SK-MEL-5 (cell line): ENCODE results near the gene GPR162. TPM values are rescaled to one million over a fixed set of nuclear protein-coding genes. Genes with fewer than 3 reads are reported as not detected.

Experiments used
- DNase-seq: peaks from one replicate; pipeline ENCODE4 v3.0.0-alpha.2; 2016; ENCODE audit warnings: low read depth, low spot score
- in situ Hi-C: cut with HindIII; loops from 2 replicates; pipeline ENCODE4 v1.10.0; 2016; ENCODE audit warnings: low sequenced_read_pairs, high pct_unique_total_duplicates, low pct_unique_long_range_greater_than_20kb
- total RNA-seq: library from RNA; depleted of rRNA; stranded (reverse); fragments of >200 nt; shearing (Covaris generic); gene quantifications from 2 replicates; pipeline ENCODE4 v1.2.3, GENCODE V29; 2014

GPR162 gene
- total RNA-seq, 1 experiment from 2014 or later = 0.08 TPM

GRCh38 chr12:6828781-6829535 is 7.3 kb downstream of the GPR162 start:
- no peak for DNase-seq
- in situ Hi-C loops = no loop called here

- in situ Hi-C loops = no loop called here
- DNase-seq = no peak
Measured at GRCh38 chr12:6829536-6830220, 8.1 kb downstream of the GPR162 start.

- no peak for DNase-seq
- in situ Hi-C loops = no loop called here
Measured at GRCh38 chr12:6830286-6830890, 8.8 kb downstream of the GPR162 start.

GRCh38 chr12:6830999-6831398 is 9.4 kb downstream of the GPR162 start:
- in situ Hi-C loops = no loop called here

GRCh38 chr12:6831450-6831995 is 9.9 kb downstream of the GPR162 start:
- in situ Hi-C loops = no loop called here
- DNase-seq = no peak

More at GRCh38 chr12:6830999-6831398, 9.4 kb downstream of the GPR162 start:
- DNase-seq = no peak

GRCh38 chr12:6832125-6832524 is 10.5 kb downstream of the GPR162 start:
- DNase-seq = no peak
- in situ Hi-C loops = no loop called here

GRCh38 chr12:6833189-6833890 is 11.7 kb downstream of the GPR162 start:
- in situ Hi-C loops = no loop called here
- no peak for DNase-seq

GRCh38 chr12:6834254-6834653 is 12.6 kb downstream of the GPR162 start:
- in situ Hi-C loops = no loop called here

GRCh38 chr12:6834873-6835272 is 13.3 kb downstream of the GPR162 start:
- in situ Hi-C loops = no loop called here
- DNase-seq = no peak

More at GRCh38 chr12:6834254-6834653, 12.6 kb downstream of the GPR162 start:
- no peak for DNase-seq

- in situ Hi-C loops = no loop called here
- DNase-seq = no peak
Measured at GRCh38 chr12:6836851-6837250, 15.2 kb downstream of the GPR162 start.

GRCh38 chr12:6837370-6838060 is 15.9 kb downstream of the GPR162 start:
- in situ Hi-C loops = no loop called here
- no peak for DNase-seq

GRCh38 chr12:6838854-6839253 is 17.2 kb downstream of the GPR162 start:
- DNase-seq = no peak
- in situ Hi-C loops = no loop called here

- in situ Hi-C loops = no loop called here
- DNase-seq = no peak
Measured at GRCh38 chr12:6839482-6840201, 18.0 kb downstream of the GPR162 start.

- in situ Hi-C loops = no loop called here
- no peak for DNase-seq
Measured at GRCh38 chr12:6840330-6840729, 18.7 kb downstream of the GPR162 start.

GRCh38 chr12:6840761-6841515 is 19.3 kb downstream of the GPR162 start, which contains the start of gene GNB3:
Gene GNB3 (plus strand): TSS chr12:6840925. CDS start chr12:6841288, 363 bp downstream.
- no peak for DNase-seq
- in situ Hi-C loops = no loop called here

GRCh38 chr12:6842075-6842474 is 20.5 kb downstream of the GPR162 start:
- DNase-seq = no peak
- in situ Hi-C loops = no loop called here
